Measurements from ENCODE around the gene PSMD8.

Gene PSMD8

GRCh38 chr19:38399081-38399480 lies 24.7 kb downstream of the PSMD8 start:
- TF ChIP-seq POLR2AphosphoS5 (IDR thresholded peaks at IDR 0.05; ENCODE audit: borderline replicate concordance, low read depth, low read length) (no peak), EZH2 (IDR thresholded peaks at IDR 0.05) (no peak), FOXP2 (optimal IDR thresholded peaks at IDR 0.05; ENCODE audit: control extremely low read depth, extremely low read length, insufficient read depth) (no peak)

GRCh38 chr19:38399537-38399936 lies 25.2 kb downstream of the PSMD8 start:
- H3K27ac ChIP-seq, result no peak overlapping the region
- TF ChIP-seq POLR2AphosphoS5 (IDR thresholded peaks at IDR 0.05; ENCODE audit: borderline replicate concordance, low read depth, low read length), result no peak
- TF ChIP-seq FOXP2 (optimal IDR thresholded peaks at IDR 0.05; ENCODE audit: control extremely low read depth, extremely low read length, insufficient read depth), result no peak
- TF ChIP-seq EZH2 (IDR thresholded peaks at IDR 0.05), result no peak
- H3K4me3 ChIP-seq, result no peak overlapping the region
- H3K9me3 ChIP-seq (ENCODE audit: low read depth, low read length), result no peaks in the 10 kb centered on the region
- H3K36me3 ChIP-seq (ENCODE audit: insufficient read depth, low read length), result no peaks in the 10 kb centered on the region
- DNase-seq (ENCODE audit: low read depth, low spot score), result no peak
- H3K9ac ChIP-seq (ENCODE audit: insufficient read length), result no peak overlapping the region

More at GRCh38 chr19:38399081-38399480, 24.7 kb downstream of the PSMD8 start:
- Histone ChIP-seq H3K36me3 (ENCODE audit: insufficient read depth, low read length) (no peaks in the 10 kb centered on the region), H3K27ac (no peak overlapping the region), H3K4me3 (no peak overlapping the region), H3K9me3 (ENCODE audit: low read depth, low read length) (no peaks in the 10 kb centered on the region), H3K9ac (ENCODE audit: insufficient read length) (no peak overlapping the region)
- DNase-seq (ENCODE audit: low read depth, low spot score), result no peak

- no peak for DNase-seq (ENCODE audit: low read depth, low spot score)
- H3K9ac ChIP-seq (ENCODE audit: insufficient read length), result no peak overlapping the region
- H3K9me3 ChIP-seq (ENCODE audit: low read depth, low read length), result no peaks in the 10 kb centered on the region
- H3K27ac ChIP-seq, result no peak overlapping the region
- no peaks in the 10 kb centered on the region for H3K36me3 ChIP-seq (ENCODE audit: insufficient read depth, low read length)
- no peak overlapping the region for H3K4me3 ChIP-seq
- no peak for TF ChIP-seq POLR2AphosphoS5 (IDR thresholded peaks at IDR 0.05; ENCODE audit: borderline replicate concordance, low read depth, low read length)
- no peak for TF ChIP-seq FOXP2 (optimal IDR thresholded peaks at IDR 0.05; ENCODE audit: control extremely low read depth, extremely low read length, insufficient read depth)
- TF ChIP-seq EZH2 (IDR thresholded peaks at IDR 0.05), result no peak
Measured at GRCh38 chr19:38400361-38400760, 26.0 kb downstream of the PSMD8 start.

GRCh38 chr19:38401148-38401547 lies 26.8 kb downstream of the PSMD8 start:
- TF ChIP-seq POLR2AphosphoS5 (IDR thresholded peaks at IDR 0.05; ENCODE audit: borderline replicate concordance, low read depth, low read length) (no peak), EZH2 (IDR thresholded peaks at IDR 0.05) (no peak), FOXP2 (optimal IDR thresholded peaks at IDR 0.05; ENCODE audit: control extremely low read depth, extremely low read length, insufficient read depth) (no peak)
- no peak overlapping the region for H3K4me3 ChIP-seq
- no peak for DNase-seq (ENCODE audit: low read depth, low spot score)
- no peaks in the 10 kb centered on the region for H3K36me3 ChIP-seq (ENCODE audit: insufficient read depth, low read length)
- H3K9me3 ChIP-seq (ENCODE audit: low read depth, low read length), result no peaks in the 10 kb centered on the region
- no peak overlapping the region for H3K9ac ChIP-seq (ENCODE audit: insufficient read length)
- no peak overlapping the region for H3K27ac ChIP-seq

DNA sequence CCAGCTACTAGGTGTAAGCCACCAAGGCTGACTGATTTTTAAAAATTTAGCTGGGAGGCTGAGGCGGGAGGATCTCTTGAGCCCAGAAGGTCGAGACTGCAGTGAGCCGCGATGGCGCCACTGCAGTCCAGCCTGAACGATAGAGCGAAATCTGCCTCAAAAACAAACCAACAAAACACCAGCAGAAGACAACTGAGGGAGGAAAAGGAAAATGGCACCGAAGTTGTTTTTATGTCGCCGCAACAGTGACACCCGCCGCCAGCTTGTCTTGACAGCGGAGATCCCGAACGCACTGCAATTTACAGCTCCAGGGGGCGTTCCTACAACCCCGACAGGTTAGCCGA lies 28.2 kb downstream of the PSMD8 start:
- no peak overlapping the region for H3K9ac ChIP-seq (ENCODE audit: insufficient read length)
- H3K9me3 ChIP-seq (ENCODE audit: low read depth, low read length), result no peaks in the 10 kb centered on the region
- H3K4me3 ChIP-seq, result peak overlapping the region; percentile 86
- H3K36me3 ChIP-seq (ENCODE audit: insufficient read depth, low read length), result no peaks in the 10 kb centered on the region
- TF ChIP-seq POLR2AphosphoS5 (IDR thresholded peaks at IDR 0.05; ENCODE audit: borderline replicate concordance, low read depth, low read length) (no peak), EZH2 (IDR thresholded peaks at IDR 0.05) (no peak), FOXP2 (optimal IDR thresholded peaks at IDR 0.05; ENCODE audit: control extremely low read depth, extremely low read length, insufficient read depth) (no peak)
- no peak overlapping the region for H3K27ac ChIP-seq
- no peak for DNase-seq (ENCODE audit: low read depth, low spot score)

DNA sequence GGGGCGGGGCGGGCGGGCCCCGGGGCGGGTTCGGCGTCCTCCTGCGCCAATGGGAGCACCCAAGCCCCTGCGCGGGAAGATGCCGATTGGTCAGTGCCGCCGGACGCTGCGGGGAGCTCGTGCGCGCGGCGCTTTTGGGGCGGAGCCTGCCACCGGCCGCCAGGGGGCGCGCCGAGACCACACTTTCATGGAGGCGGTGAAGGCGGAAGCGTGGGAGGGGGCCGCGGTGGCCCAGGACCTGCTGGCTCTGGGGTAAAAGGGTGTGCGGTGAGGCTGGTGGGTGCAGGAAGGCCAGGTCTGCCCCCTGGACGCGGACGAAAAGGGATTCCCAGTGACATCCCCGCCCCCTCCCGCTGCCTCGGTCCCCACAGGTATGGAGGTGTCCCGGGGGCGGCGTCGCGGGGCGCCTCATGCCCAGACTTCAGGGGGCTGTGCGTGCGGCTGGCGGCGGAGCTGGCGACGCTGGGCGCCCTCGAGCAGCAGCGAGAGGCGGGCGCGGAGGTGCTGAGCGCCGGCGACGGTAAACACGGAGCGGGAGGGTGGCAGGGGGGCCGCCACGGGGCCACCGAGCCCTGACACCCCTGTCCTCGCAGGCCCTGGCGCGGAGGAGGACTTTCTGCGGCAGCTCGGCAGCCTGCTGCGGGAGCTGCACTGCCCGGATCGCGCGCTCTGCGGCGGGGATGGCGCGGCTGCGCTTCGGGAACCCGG lies 28.8 kb downstream of the PSMD8 start, which contains the start of gene FAM98C:
TSS of gene FAM98C (plus strand) at position 127 of the 708 bp plus-strand sequence. CDS start at position 188, 61 bp downstream.
- Histone ChIP-seq H3K9me3 (ENCODE audit: low read depth, low read length) (no peaks in the 10 kb centered on the region), H3K9ac (ENCODE audit: insufficient read length) (peak within 1 kb of the TSS; percentile 72), H3K36me3 (ENCODE audit: insufficient read depth, low read length) (no peaks in the 10 kb centered on the region), H3K27ac (no peak within 1 kb of the TSS), H3K4me3 (peak within 1 kb of the TSS; percentile 86)
- peak; percentile 87 for DNase-seq (ENCODE audit: low read depth, low spot score)
- no peak for TF ChIP-seq FOXP2 (optimal IDR thresholded peaks at IDR 0.05; ENCODE audit: control extremely low read depth, extremely low read length, insufficient read depth)
- TF ChIP-seq EZH2 (IDR thresholded peaks at IDR 0.05), result no peak
- TF ChIP-seq POLR2AphosphoS5 (IDR thresholded peaks at IDR 0.05; ENCODE audit: borderline replicate concordance, low read depth, low read length), result no peak; the same call in 1 of the 2 replicates

DNA sequence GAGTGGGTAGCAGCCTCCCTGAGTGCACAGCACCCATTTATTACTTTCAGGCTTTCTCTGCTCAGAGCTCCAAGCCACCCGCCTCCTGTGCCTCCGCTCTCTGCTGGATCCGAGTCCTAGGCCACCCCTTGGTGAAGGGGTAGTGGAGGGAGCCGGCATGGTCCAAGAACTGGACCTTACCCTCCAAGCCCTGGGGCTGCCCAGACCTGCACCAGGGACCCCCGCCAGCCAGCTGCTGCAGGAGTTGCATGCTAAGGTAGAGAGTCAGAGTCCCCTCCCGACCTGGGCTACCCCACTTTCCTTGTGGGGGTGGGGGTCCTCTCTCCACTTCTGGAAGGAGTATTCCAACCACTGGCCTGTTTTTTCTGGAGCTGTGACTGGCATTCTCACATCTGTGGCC lies 30.5 kb downstream of the PSMD8 start:
- Histone ChIP-seq H3K9me3 (ENCODE audit: low read depth, low read length) (no peaks in the 10 kb centered on the region), H3K9ac (ENCODE audit: insufficient read length) (no peak overlapping the region), H3K27ac (no peak overlapping the region), H3K36me3 (ENCODE audit: insufficient read depth, low read length) (no peaks in the 10 kb centered on the region), H3K4me3 (no peak overlapping the region)
- TF ChIP-seq FOXP2 (optimal IDR thresholded peaks at IDR 0.05; ENCODE audit: control extremely low read depth, extremely low read length, insufficient read depth) (no peak), EZH2 (IDR thresholded peaks at IDR 0.05) (no peak), POLR2AphosphoS5 (IDR thresholded peaks at IDR 0.05; ENCODE audit: borderline replicate concordance, low read depth, low read length) (no peak)
- no peak for DNase-seq (ENCODE audit: low read depth, low spot score)

DNA sequence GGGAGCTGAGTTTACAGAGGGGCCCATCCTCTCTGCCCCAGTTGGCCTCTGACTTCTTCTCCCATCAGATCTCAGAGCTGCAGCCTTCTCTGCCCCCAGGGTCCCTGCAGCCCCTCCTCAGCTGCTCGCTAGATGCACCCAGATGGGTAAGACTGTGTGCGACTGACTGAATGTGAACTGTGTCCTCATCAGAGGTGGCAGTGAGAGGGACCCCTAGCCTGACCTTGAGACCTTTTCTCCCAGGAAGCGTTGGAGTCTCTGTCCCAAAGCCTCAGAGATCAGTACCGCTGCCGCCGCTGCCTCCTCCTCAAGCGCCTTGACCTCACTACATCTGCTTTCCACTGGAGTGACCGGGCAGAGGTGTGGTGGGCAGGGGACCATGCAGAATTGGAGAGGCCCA lies 30.9 kb downstream of the PSMD8 start:
- TF ChIP-seq EZH2 (IDR thresholded peaks at IDR 0.05) (no peak), FOXP2 (optimal IDR thresholded peaks at IDR 0.05; ENCODE audit: control extremely low read depth, extremely low read length, insufficient read depth) (no peak), POLR2AphosphoS5 (IDR thresholded peaks at IDR 0.05; ENCODE audit: borderline replicate concordance, low read depth, low read length) (no peak)
- H3K36me3 ChIP-seq (ENCODE audit: insufficient read depth, low read length), result no peaks in the 10 kb centered on the region
- no peak overlapping the region for H3K27ac ChIP-seq
- H3K4me3 ChIP-seq, result no peak overlapping the region
- DNase-seq (ENCODE audit: low read depth, low spot score), result no peak
- no peaks in the 10 kb centered on the region for H3K9me3 ChIP-seq (ENCODE audit: low read depth, low read length)
- no peak overlapping the region for H3K9ac ChIP-seq (ENCODE audit: insufficient read length)

Data from SK-N-MC (cell line).